AG04450 (cell line): Measurements from ENCODE around the gene ERBB3. TPM values are rescaled to one million over a fixed set of nuclear protein-coding genes. Genes with fewer than 3 reads are reported as not detected.

Experiments
- CTCF ChIA-PET: fragments of 300-600, 350-600 bp; formaldehyde crosslinking; extraction: SDS; loops from one replicate; lab custom pipeline; 2022; ENCODE audit warnings: antibody characterized with exemption, inconsistent platforms; lab: Charles Lee
- POLR2A ChIA-PET: fragments of 350-600 bp; formaldehyde crosslinking; extraction: SDS; loops from one replicate; lab custom pipeline; 2021; ENCODE audit warnings: antibody characterized with exemption, inconsistent platforms; lab: Yijun Ruan, JAX
- DNase-seq: peaks from one replicate; pipeline ENCODE4 v3.0.0-alpha.2; 2011; ENCODE audit warnings: low read depth, low spot score
- H3K27ac ChIP-seq: one replicate; pipeline ENCODE4 v1.5.1; 2012; ENCODE audit warnings: low read depth, low read length, control low read depth
- H3K27me3 ChIP-seq: one replicate; pipeline ENCODE4 v1.6.0; 2012; ENCODE audit warnings: low read length; ENCODE audit not compliant: control insufficient read depth, insufficient read depth
- H3K4me3 ChIP-seq: 2 replicates; pipeline ENCODE4 v1.5.1; 2011; ENCODE audit warnings: mild to moderate bottlenecking, low read depth, low read length, control low read depth
- H3K9me3 ChIP-seq: 2 replicates; pipeline ENCODE4 v1.5.1; 2012; ENCODE audit warnings: low read length; ENCODE audit not compliant: control insufficient read depth, insufficient read depth
- CTCF ChIP-seq: IDR thresholded peaks from 2 replicates; pipeline ENCODE4 v1.5.1; 2011; ENCODE audit warnings: low read depth, low read length, control low read depth, inconsistent platforms
- polyA plus RNA-seq: library from polyadenylated mRNA; depleted of rRNA; stranded (reverse); fragments of >200 nt; gene quantifications from 2 replicates; pipeline ENCODE4 v1.2.3, GENCODE V29; 2011

The ERBB3 gene
- polyA plus RNA-seq, 1 experiment, result 1.7 TPM

GRCh38 chr12:56124133-56124532 is 44.2 kb downstream of the ERBB3 start:
- no peak overlapping the region for H3K27ac ChIP-seq
- no peaks in the 10 kb centered on the region; the same call in 1 of the 2 replicates for H3K9me3 ChIP-seq
- H3K4me3 ChIP-seq, result no peak overlapping the region
- CTCF ChIA-PET, result interaction anchor here (1.7 to 5.3 kb wide), 2 partner anchors 65 to 128 kb away, joined by 6 to 51 read pairs; partner anchors contain the start of gene SMARCC2
- POLR2A ChIA-PET, result interaction anchor here (1.4 kb wide), 1 partner anchor 66 kb away, joined by 5 read pairs; the partner anchor contains the start of gene SMARCC2
- DNase-seq, result no peak
- H3K27me3 ChIP-seq, result no peaks in the 10 kb centered on the region
- TF ChIP-seq CTCF, result no peak

- Histone ChIP-seq H3K9me3 (no peaks in the 10 kb centered on the region; the same call in 1 of the 2 replicates), H3K27me3 (no peaks in the 10 kb centered on the region), H3K27ac (no peak overlapping the region), H3K4me3 (no peak overlapping the region)
- ChIA-PET CTCF (interaction anchor here (0.6 to 5.3 kb wide), 5 partner anchors 10 to 282 kb away, joined by 3 to 51 read pairs (median 4); partner anchors contain the start of gene SMARCC2), POLR2A (interaction anchor here (1.0 to 3.6 kb wide), 5 partner anchors 9 to 95 kb away, joined by 3 to 40 read pairs (median 5); partner anchors contain the start of genes MYL6, RNF41, RPL41 and SMARCC2)
- no peak for DNase-seq
- no peak for TF ChIP-seq CTCF
Observed at GRCh38 chr12:56126732-56127239, 46.8 kb downstream of the ERBB3 start.

- ChIA-PET POLR2A (interaction anchor here (0.6 to 3.6 kb wide), 13 partner anchors 9 to 94 kb away, joined by 3 to 40 read pairs (median 7); partner anchors contain the start of genes MYL6, PA2G4, RNF41 and RPL41), CTCF (interaction anchor here (0.7 to 5.3 kb wide), 6 partner anchors 8 to 131 kb away, joined by 3 to 51 read pairs (median 6); partner anchors contain the start of genes ANKRD52 and SMARCC2)
- TF ChIP-seq CTCF, result no peak
- Histone ChIP-seq H3K27me3 (no peaks in the 10 kb centered on the region), H3K9me3 (no peaks in the 10 kb centered on the region; the same call in 1 of the 2 replicates), H3K4me3 (peak overlapping the region; percentile 53), H3K27ac (peak overlapping the region; percentile 23)
- no peak for DNase-seq
Observed at GRCh38 chr12:56127485-56127887, 47.5 kb downstream of the ERBB3 start.

GRCh38 chr12:56127888-56128669 is 48.1 kb downstream of the ERBB3 start, which contains the start of gene ESYT1:
TSS of gene ESYT1 (plus strand) at chr12:56128267. CDS start at chr12:56128320, 53 bp downstream.
- ChIA-PET POLR2A (interaction anchor here (0.6 to 3.6 kb wide), 14 partner anchors 10 to 94 kb away, joined by 3 to 40 read pairs (median 6); partner anchors contain the start of genes MYL6, MYL6B, PA2G4 and RNF41), CTCF (interaction anchor here (0.7 to 5.3 kb wide), 6 partner anchors 8 to 130 kb away, joined by 3 to 51 read pairs (median 6); partner anchors contain the start of genes ANKRD52 and SMARCC2)
- Histone ChIP-seq H3K9me3 (no peaks in the 10 kb centered on the region; the same call in 1 of the 2 replicates), H3K4me3 (peak within 1 kb of the TSS; percentile 90), H3K27ac (peak within 1 kb of the TSS; percentile 78), H3K27me3 (no peaks in the 10 kb centered on the region)
- no peak for TF ChIP-seq CTCF
- peak; percentile 99 for DNase-seq
